ENCODE data around the gene UBE3C.

DNA sequence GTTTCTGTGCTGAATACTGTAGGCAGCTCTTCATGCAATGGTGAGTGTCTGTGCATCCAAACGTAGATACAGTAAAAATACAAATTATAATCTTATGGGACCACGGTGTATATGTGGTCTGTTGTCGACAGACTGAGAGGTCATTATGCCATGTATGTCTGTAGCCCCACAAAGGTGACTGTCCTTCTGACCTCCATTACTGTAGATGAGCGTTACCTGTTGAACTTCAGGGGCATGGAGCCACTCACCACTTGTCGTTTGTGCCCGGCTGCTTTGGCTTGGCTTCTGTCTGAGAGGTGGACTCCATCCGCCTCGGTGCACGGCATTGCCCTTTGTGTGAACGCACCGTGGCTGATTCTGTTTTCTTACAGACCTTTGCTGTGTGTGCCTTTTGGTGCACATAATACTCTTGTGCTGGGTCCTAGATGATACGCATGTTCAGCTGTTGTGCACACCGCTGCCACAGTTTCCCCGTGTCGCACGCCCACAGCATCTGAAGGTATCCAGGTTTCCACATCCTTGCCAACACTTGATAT is 2.9 kb downstream of the UBE3C start:
- TF ChIP-seq, protein P1, sequence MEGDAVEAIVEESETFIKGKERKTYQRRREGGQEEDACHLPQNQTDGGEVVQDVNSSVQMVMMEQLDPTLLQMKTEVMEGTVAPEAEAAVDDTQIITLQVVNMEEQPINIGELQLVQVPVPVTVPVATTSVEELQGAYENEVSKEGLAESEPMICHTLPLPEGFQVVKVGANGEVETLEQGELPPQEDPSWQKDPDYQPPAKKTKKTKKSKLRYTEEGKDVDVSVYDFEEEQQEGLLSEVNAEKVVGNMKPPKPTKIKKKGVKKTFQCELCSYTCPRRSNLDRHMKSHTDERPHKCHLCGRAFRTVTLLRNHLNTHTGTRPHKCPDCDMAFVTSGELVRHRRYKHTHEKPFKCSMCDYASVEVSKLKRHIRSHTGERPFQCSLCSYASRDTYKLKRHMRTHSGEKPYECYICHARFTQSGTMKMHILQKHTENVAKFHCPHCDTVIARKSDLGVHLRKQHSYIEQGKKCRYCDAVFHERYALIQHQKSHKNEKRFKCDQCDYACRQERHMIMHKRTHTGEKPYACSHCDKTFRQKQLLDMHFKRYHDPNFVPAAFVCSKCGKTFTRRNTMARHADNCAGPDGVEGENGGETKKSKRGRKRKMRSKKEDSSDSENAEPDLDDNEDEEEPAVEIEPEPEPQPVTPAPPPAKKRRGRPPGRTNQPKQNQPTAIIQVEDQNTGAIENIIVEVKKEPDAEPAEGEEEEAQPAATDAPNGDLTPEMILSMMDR (IDR thresholded peaks at IDR 0.05 in 8 of 11, conservative IDR thresholded peaks at IDR 0.05 in 3 of 11): no peak
- TF ChIP-seq POLR2A (IDR thresholded peaks at IDR 0.05) (no peak), POLR2AphosphoS5 (IDR thresholded peaks at IDR 0.05) (no peak)

Data from spleen (tissue), 7 donors.